H1 (cell line): Measurements from ENCODE around the gene ADD3. TPM values are rescaled to one million over a fixed set of nuclear protein-coding genes. Genes with fewer than 3 reads are reported as not detected.

ENCODE experiments used
- CTCF ChIA-PET: fragments of 300-600 bp; sonication (Branson Sonifier 250); formaldehyde crosslinking; loops from one replicate; lab custom pipeline; 2021; ENCODE audit not compliant: partially characterized antibody; lab: Charles Lee
- POLR2A ChIA-PET: fragments of 300-600 bp; sonication (Branson Sonifier 250); formaldehyde crosslinking; loops from one replicate; lab custom pipeline; 2021; ENCODE audit warnings: inconsistent platforms; ENCODE audit not compliant: partially characterized antibody; lab: Charles Lee
- DNase-seq, 2 experiments: peaks; one replicate each; pipeline versions ENCODE4 v3.0.0 to v3.0.0-alpha.2; 2010 to 2022; ENCODE audit warnings: low spot score in 2 of 2, low read depth in 1 of 2, mixed read lengths in 1 of 2
- FAIRE-seq: peaks from 2 replicates; lab custom pipeline; 2011; peaks lifted over from hg19 to GRCh38; lab: Jason Lieb, UNC
- H2AFZ ChIP-seq: 2 replicates; pipeline ENCODE4 v1.8.1; 2012; ENCODE audit warnings: low read length, inconsistent platforms
- H2AK5ac ChIP-seq: 2 replicates; pipeline ENCODE4 v1.6.1; 2013; ENCODE audit warnings: low read depth, low read length
- H2BK120ac ChIP-seq: replicated peaks from 2 replicates; pipeline ENCODE3; 2013; ENCODE audit warnings: low read depth, low read length, inconsistent platforms
- H2BK12ac ChIP-seq: 2 replicates; pipeline ENCODE4 v1.6.1; 2013; ENCODE audit warnings: low read depth, low read length
- H2BK15ac ChIP-seq: 2 replicates; pipeline ENCODE4 v1.6.1; 2013; ENCODE audit warnings: low read length
- H2BK20ac ChIP-seq: 2 replicates; pipeline ENCODE4 v1.6.1; 2013; ENCODE audit warnings: low read length
- H2BK5ac ChIP-seq: 2 replicates; pipeline ENCODE4 v1.6.1; 2013; ENCODE audit warnings: low read depth, low read length
- H3K14ac ChIP-seq: 2 replicates; pipeline ENCODE4 v1.6.1; 2013; ENCODE audit warnings: inconsistent platforms; ENCODE audit not compliant: insufficient read length
- H3K18ac ChIP-seq: 2 replicates; pipeline ENCODE4 v1.6.1; 2013; ENCODE audit warnings: low read length; ENCODE audit errors: extremely low read depth
- H3K23ac ChIP-seq: 2 replicates; pipeline ENCODE4 v1.6.1; 2013; ENCODE audit warnings: inconsistent platforms; ENCODE audit not compliant: insufficient read length
- H3K23me2 ChIP-seq: 2 replicates; pipeline ENCODE4 v1.6.1; 2013; ENCODE audit warnings: low read depth, low read length
- H3K27ac ChIP-seq: 2 replicates; pipeline ENCODE4 v1.6.1; 2011; ENCODE audit warnings: low read depth, low read length, inconsistent platforms
- H3K27me3 ChIP-seq, 4 experiments: replicated peaks in 1 of 4; 1 replicate in 1 of 4; 2 replicates in 3 of 4; pipeline versions ENCODE4 v1.6.1 to v1.8.1; 2011 to 2013; ENCODE audit warnings: low read length in 3 of 4, mild to moderate bottlenecking in 3 of 4, inconsistent platforms in 2 of 4, mixed read lengths in 2 of 4, moderate library complexity in 1 of 4; ENCODE audit not compliant: control insufficient read depth in 3 of 4, insufficient read depth in 3 of 4; ENCODE audit errors: extremely low read depth in 1 of 4
- H3K36me3 ChIP-seq, 4 experiments: 2 replicates each; pipeline versions ENCODE4 v1.6.1 to v1.8.1; 2011 to 2013; ENCODE audit warnings: mild to moderate bottlenecking in 4 of 4, low read length in 3 of 4, moderate library complexity in 2 of 4, control low read depth in 1 of 4, inconsistent platforms in 1 of 4; ENCODE audit not compliant: insufficient read depth in 4 of 4, control insufficient read depth in 2 of 4
- H3K4ac ChIP-seq: replicated peaks from 2 replicates; pipeline ENCODE3; 2013; ENCODE audit warnings: low read length, low read depth, mixed read lengths, inconsistent platforms; ENCODE audit not compliant: insufficient read length
- H3K4me1 ChIP-seq, 4 experiments: replicated peaks in 1 of 4; 1 replicate in 1 of 4; 2 replicates in 3 of 4; pipeline versions ENCODE4 v1.6.1 to v1.8.1; 2011 to 2013; ENCODE audit warnings: low read length in 3 of 4, inconsistent platforms in 2 of 4, mixed read lengths in 1 of 4; ENCODE audit not compliant: insufficient read depth in 4 of 4, control insufficient read depth in 3 of 4
- H3K4me2 ChIP-seq, 2 experiments: 2 replicates each; pipeline versions ENCODE4 v1.6.1 to v1.8.1; 2011 to 2013; ENCODE audit warnings: low read depth in 2 of 2, low read length in 2 of 2, control low read depth in 1 of 2, inconsistent platforms in 1 of 2, mild to moderate bottlenecking in 1 of 2; ENCODE audit not compliant: insufficient read depth in 1 of 2
- H3K4me3 ChIP-seq, 4 experiments: fragments of 200-600, 300-600 bp in 1 of 4; sonication (generic), shearing (Covaris generic), sonication (Bioruptor Twin) in 1 of 4; 2 replicates each; pipeline versions ENCODE4 v1.5.1 to v1.8.1; 2011 to 2016; ENCODE audit warnings: low read length in 4 of 4, low read depth in 3 of 4, control low read depth in 2 of 4, inconsistent platforms in 2 of 4, mild to moderate bottlenecking in 2 of 4, mixed read lengths in 1 of 4, moderate library complexity in 1 of 4; ENCODE audit not compliant: insufficient read depth in 2 of 4; ENCODE audit errors: extremely low read depth in 1 of 4
- H3K56ac ChIP-seq: replicated peaks from 2 replicates; pipeline ENCODE3; 2013; ENCODE audit warnings: low read depth, mild to moderate bottlenecking, mixed read lengths, low read length, inconsistent platforms; ENCODE audit not compliant: insufficient read length
- H3K79me1 ChIP-seq: 2 replicates; pipeline ENCODE4 v1.6.1; 2013; ENCODE audit warnings: low read depth, low read length, control low read depth
- H3K79me2 ChIP-seq, 2 experiments: 2 replicates each; pipeline versions ENCODE4 v1.6.1 to v1.8.1; 2012 to 2013; ENCODE audit warnings: low read length in 2 of 2, mild to moderate bottlenecking in 2 of 2, inconsistent platforms in 1 of 2; ENCODE audit not compliant: insufficient read depth in 2 of 2, control insufficient read depth in 1 of 2
- H3K9ac ChIP-seq, 4 experiments: replicated peaks in 1 of 4; 1 replicate in 1 of 4; 2 replicates in 3 of 4; pipeline versions ENCODE4 v1.6.1 to v1.8.1; 2011 to 2013; ENCODE audit warnings: low read depth in 3 of 4, low read length in 3 of 4, control low read depth in 2 of 4, mild to moderate bottlenecking in 2 of 4, moderate library complexity in 2 of 4, inconsistent platforms in 1 of 4; ENCODE audit errors: extremely low read depth in 1 of 4
- H3K9me3 ChIP-seq, 2 experiments: 2 replicates each; pipeline versions ENCODE4 v1.6.1 to v1.8.1; 2012 to 2013; ENCODE audit warnings: mild to moderate bottlenecking in 2 of 2, moderate library complexity in 2 of 2, control low read depth in 1 of 2, inconsistent platforms in 1 of 2, low read depth in 1 of 2, low read length in 1 of 2, mixed read lengths in 1 of 2; ENCODE audit not compliant: insufficient read depth in 2 of 2
- H4K20me1 ChIP-seq, 2 experiments: replicated peaks in 1 of 2; 2 replicates each; pipeline versions ENCODE3 to v1.8.1; 2011 to 2013; ENCODE audit warnings: inconsistent platforms in 2 of 2, low read length in 2 of 2, mild to moderate bottlenecking in 1 of 2; ENCODE audit not compliant: insufficient read depth in 2 of 2, control insufficient read depth in 1 of 2
- H4K5ac ChIP-seq: 2 replicates; pipeline ENCODE4 v1.6.1; 2013; ENCODE audit warnings: low read length, low read depth, mixed read lengths, inconsistent platforms; ENCODE audit not compliant: insufficient read length
- H4K8ac ChIP-seq: 2 replicates; pipeline ENCODE4 v1.8.0; 2013; ENCODE audit warnings: mild to moderate bottlenecking, moderate library complexity, low read length, inconsistent platforms; ENCODE audit not compliant: insufficient read depth; ENCODE audit errors: extremely low read depth
- H4K91ac ChIP-seq: replicated peaks from 2 replicates; pipeline ENCODE3; 2013; ENCODE audit warnings: low read length, mixed read lengths, inconsistent platforms; ENCODE audit not compliant: insufficient read length
- ASH2L ChIP-seq: fragments of 200-600, 300-600 bp; sonication (generic); IDR thresholded peaks from one replicate; pipeline ENCODE4 v1.7.1; 2017; ENCODE audit warnings: low read length
- CBX5 ChIP-seq: fragments of 300-800, 300-1000 bp; sonication (generic); IDR thresholded peaks from 2 replicates; pipeline ENCODE4 v1.7.1; 2016; ENCODE audit warnings: antibody characterized with exemption, low read length, low read depth
- CEBPB ChIP-seq: IDR thresholded peaks from 2 replicates; pipeline ENCODE4 v1.6.1; 2012; ENCODE audit warnings: low read depth, low read length
- JUND ChIP-seq: IDR thresholded peaks from 2 replicates; pipeline ENCODE4 v1.6.1; 2011; ENCODE audit warnings: mild to moderate bottlenecking, improper control_type of control experiment, low read length
- RXRA ChIP-seq: IDR thresholded peaks from 2 replicates; pipeline ENCODE4 v1.6.1; 2011; ENCODE audit warnings: low read depth, mild to moderate bottlenecking, low read length, moderate library complexity; ENCODE audit not compliant: insufficient read depth
- WGBS, 2 experiments: shearing (Covaris generic) in 1 of 2; methylation state at CpG; one replicate each; pipeline versions ENCODE4 v1.1.6 to v1.1.7; 2013 to 2015; ENCODE audit warnings: low lambda C conversion rate in 2 of 2, mixed read lengths in 2 of 2, inconsistent platforms in 1 of 2, low coverage in 1 of 2, missing lambda C conversion rate in 1 of 2; ENCODE audit not compliant: insufficient replicate concordance in 2 of 2, insufficient coverage in 1 of 2, insufficient read length in 1 of 2; ENCODE audit errors: extremely low coverage in 1 of 2, missing lambda C conversion rate in 1 of 2; 5-methylcytosine and 5-hydroxymethylcytosine counted together
- polyA plus RNA-seq, 7 experiments: library from polyadenylated mRNA; depleted of rRNA in 3 of 7; stranded (reverse) in 5 of 7; unstranded in 2 of 7; fragments of >200 nt in 5 of 7; fragments of 200-250 nt in 2 of 7; gene quantifications; 1 replicate in 5 of 7; 2 replicates in 1 of 7; 4 replicates in 1 of 7; pipeline versions ENCODE4 v1.2.1 to v1.2.3, GENCODE V29; 2011 to 2013; ENCODE audit warnings: missing spikeins in 2 of 7, mixed read lengths in 2 of 7
- total RNA-seq: library from RNA; stranded (reverse); fragmentation: NEBNext Ultra II Directional; extraction: Animal tissue kit (Norgen Biotek cat#: 25700); gene quantifications from 2 replicates; pipeline ENCODE4 v1.2.1, GENCODE V29; 2021
- TF ChIP-seq, protein P1 (sequence below), 3 experiments: IDR thresholded peaks; 1 replicate in 2 of 3; 2 replicates in 1 of 3; pipeline versions ENCODE4 v1.5.1 to v1.6.1; 2011; ENCODE audit warnings: low read length in 3 of 3, mild to moderate bottlenecking in 3 of 3, inconsistent platforms in 2 of 3, low read depth in 1 of 3, moderate library complexity in 1 of 3; ENCODE audit not compliant: insufficient read depth in 1 of 3; ENCODE audit errors: control extremely low read depth in 1 of 3
- TF ChIP-seq, protein P2 (sequence below): IDR thresholded peaks from 2 replicates; pipeline ENCODE4 v1.6.1; 2011; ENCODE audit warnings: low read length, improper control_type of control experiment

The ADD3 gene
- total and polyA plus RNA-seq, 2 of the 8 experiments (the other 6 are each of a cell fraction or from before 2014, with no cell fraction given), result 44.7 to 85.6 TPM

DNA sequence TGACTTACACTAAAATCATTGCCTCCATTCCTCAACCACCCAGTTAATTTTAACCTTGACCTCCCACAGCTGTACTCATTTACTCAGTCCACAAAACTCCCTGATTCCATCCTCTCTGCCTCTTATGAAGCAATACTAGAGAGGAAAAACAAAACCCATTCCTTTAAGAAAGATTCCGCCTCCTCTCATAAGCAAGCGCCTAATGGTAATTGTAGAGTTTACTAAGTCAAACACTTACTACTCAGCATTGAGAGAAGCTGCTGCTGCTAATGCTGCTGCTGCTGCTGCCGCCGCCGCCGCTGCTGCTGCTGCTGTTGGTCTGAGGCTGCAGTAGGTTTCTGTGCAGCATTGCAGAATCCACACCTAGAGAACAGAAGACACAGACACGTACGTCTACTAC lies 2.1 kb upstream of the ADD3 start:
- 33% methylated on average over 8 of the region's 8 CpGs; no CpG with 5 or more reads in 1 of the 2 experiments for WGBS, 2 experiments
- Histone ChIP-seq H4K5ac (no peak overlapping the region), H2AK5ac (no peak overlapping the region), H3K9me3 (no peaks in the 10 kb centered on the region), H4K20me1 (peaks cover 0 to 2% of the 10 kb centered on the region in 2 experiments), H2BK5ac (no peak overlapping the region), H2BK120ac (peak overlapping the region; percentile 47), H4K91ac (no peak overlapping the region), H3K4ac (no peak overlapping the region), H3K14ac (no peak overlapping the region), H3K9ac (no peak overlapping the region), H3K27me3 (no peaks in the 10 kb centered on the region), H3K56ac (no peak overlapping the region), H2BK12ac (peak overlapping the region; percentile 89), H3K18ac (0 out of 2 replicates have a peak overlapping the region, but pooled peaks have one; percentile 16), H3K23me2 (peaks cover 17% of the 10 kb centered on the region), H3K36me3 (no peaks in the 10 kb centered on the region), H3K4me3 (peak overlapping the region in 2 of 4 experiments; percentile 14 to 90; a peak in 4 of 8 replicates), H2BK15ac (no peak overlapping the region), H4K8ac (no peak overlapping the region), H2BK20ac (no peak overlapping the region), H3K4me2 (peak overlapping the region; percentile 94 to 96), H3K79me1 (no peaks in the 10 kb centered on the region; the same call in 1 of the 2 replicates), H3K79me2 (peaks cover 9 to 21% of the 10 kb centered on the region in 2 experiments; a peak in 3 of 4 replicates), H3K27ac (no peak overlapping the region), H3K23ac (no peak overlapping the region), H2AFZ (no peak overlapping the region; the same call in 1 of the 2 replicates), H3K4me1 (peaks cover 9 to 26% (median 15%) of the 10 kb centered on the region in 4 experiments; a peak in 6 of 7 replicates)
- no peak for FAIRE-seq
- TF ChIP-seq ASH2L (no peak), CBX5 (no peak), RXRA (no peak), CEBPB (peak; percentile 35; the same call in 1 of the 2 replicates), JUND (no peak)
- TF ChIP-seq, protein P1, sequence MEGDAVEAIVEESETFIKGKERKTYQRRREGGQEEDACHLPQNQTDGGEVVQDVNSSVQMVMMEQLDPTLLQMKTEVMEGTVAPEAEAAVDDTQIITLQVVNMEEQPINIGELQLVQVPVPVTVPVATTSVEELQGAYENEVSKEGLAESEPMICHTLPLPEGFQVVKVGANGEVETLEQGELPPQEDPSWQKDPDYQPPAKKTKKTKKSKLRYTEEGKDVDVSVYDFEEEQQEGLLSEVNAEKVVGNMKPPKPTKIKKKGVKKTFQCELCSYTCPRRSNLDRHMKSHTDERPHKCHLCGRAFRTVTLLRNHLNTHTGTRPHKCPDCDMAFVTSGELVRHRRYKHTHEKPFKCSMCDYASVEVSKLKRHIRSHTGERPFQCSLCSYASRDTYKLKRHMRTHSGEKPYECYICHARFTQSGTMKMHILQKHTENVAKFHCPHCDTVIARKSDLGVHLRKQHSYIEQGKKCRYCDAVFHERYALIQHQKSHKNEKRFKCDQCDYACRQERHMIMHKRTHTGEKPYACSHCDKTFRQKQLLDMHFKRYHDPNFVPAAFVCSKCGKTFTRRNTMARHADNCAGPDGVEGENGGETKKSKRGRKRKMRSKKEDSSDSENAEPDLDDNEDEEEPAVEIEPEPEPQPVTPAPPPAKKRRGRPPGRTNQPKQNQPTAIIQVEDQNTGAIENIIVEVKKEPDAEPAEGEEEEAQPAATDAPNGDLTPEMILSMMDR (IDR thresholded peaks at IDR 0.05; ENCODE audit: control extremely low read depth in 1 of 3, insufficient read depth in 1 of 3, low read depth in 1 of 3, low read length in 3 of 3), result no peak
- TF ChIP-seq, protein P2, sequence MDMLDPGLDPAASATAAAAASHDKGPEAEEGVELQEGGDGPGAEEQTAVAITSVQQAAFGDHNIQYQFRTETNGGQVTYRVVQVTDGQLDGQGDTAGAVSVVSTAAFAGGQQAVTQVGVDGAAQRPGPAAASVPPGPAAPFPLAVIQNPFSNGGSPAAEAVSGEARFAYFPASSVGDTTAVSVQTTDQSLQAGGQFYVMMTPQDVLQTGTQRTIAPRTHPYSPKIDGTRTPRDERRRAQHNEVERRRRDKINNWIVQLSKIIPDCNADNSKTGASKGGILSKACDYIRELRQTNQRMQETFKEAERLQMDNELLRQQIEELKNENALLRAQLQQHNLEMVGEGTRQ, result no peak
- CTCF ChIA-PET, result interaction anchor here (0.8 to 5.4 kb wide), 5 partner anchors 21 to 219 kb away, joined by 3 to 34 read pairs (median 4); no protein-coding TSS in a partner anchor
- DNase-seq, result no peak
- POLR2A ChIA-PET, result interaction anchor here (0.8 to 1.2 kb wide), 2 partner anchors 26 to 30 kb away, joined by 3 to 4 read pairs; no protein-coding TSS in a partner anchor
